NAMALWA (cell line): Measurements from ENCODE around the gene EPG5.
"Not testable (repeated sequence)": the region's sequence is repeated elsewhere in the genome, so short reads cannot be mapped to it uniquely, and the experiment has no call there.

Source experiments
- DNase-seq: peaks from one replicate; pipeline ENCODE4 v3.0.0-alpha.2; 2015; ENCODE audit warnings: low spot score

The EPG5 gene

DNA sequence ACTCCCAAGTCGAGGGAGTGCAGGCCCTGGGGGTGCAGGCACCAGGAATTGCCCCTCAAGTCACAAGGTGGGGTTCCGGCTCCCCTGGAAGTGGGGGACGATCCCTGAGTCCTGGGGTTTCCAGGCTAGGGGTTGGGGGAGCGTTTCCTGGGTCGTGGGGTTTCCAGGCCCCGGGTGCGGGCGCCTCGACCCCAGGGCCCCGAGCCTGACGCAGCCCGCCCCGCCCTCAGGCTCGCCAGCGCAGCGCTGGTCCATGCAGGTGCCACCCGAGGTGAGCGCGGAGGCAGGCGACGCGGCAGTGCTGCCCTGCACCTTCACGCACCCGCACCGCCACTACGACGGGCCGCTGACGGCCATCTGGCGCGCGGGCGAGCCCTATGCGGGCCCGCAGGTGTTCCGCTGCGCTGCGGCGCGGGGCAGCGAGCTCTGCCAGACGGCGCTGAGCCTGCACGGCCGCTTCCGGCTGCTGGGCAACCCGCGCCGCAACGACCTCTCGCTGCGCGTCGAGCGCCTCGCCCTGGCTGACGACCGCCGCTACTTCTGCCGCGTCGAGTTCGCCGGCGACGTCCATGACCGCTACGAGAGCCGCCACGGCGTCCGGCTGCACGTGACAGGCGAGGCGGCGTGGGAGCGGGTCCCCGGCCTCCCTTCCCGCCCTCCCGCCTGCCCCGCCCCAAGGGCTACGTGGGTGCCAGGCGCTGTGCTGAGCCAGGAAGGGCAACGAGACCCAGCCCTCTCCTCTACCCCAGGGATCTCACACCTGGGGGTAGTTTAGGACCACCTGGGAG lies 129.7 kb downstream of the EPG5 start:
- DNase-seq, result no peak

DNA sequence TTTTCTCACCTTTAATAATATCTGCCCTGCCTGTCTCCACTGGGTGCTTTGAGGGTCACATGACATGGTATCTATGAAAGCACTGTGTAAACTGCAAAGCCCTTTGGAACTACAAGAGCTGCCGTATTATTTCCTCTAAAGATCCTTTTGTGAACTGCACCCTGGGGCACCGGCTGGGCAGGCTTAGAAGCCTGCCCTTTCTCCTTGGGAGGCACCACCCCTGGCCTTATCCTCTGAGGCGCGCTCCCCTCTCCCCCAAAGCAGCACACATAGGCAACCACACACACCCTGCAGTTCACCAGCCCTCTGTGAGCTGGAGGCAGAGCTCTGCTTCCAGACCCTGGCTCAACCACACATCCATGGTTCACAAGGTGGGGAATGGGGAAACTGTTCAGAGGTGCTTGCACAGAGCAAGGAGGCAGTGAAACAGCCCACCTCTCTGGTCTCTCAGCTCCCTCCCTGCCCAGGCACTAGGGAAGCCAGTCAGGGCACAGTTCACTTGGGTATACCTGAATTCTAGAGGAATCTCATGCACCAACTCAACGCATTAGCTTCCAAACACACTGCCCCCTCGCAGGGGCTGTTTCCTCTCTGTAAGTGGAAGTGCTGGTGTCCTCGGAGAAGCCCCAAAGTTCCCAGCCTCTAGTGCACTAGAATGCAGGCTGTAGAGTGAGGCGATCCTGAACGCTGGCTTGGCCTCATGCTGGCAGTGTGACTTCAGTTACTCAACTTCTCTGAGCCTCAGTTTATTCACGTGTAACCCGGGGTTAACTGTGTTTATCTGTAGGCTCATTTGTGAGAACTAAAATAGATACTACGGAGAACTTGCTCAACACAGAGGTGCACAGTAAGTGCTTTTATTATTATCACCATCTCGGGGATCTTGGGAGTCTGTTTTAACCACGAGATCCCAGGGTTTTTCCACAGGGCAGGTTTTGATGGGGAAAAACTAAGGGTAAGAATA lies 130.6 kb downstream of the EPG5 start:
- DNase-seq, result no peak

- no peak for DNase-seq
These were observed 132.0 kb downstream of the EPG5 start for GRCh38 chr18:45835057-45835636.

GRCh38 chr18:45834306-45834705 lies 132.8 kb downstream of the EPG5 start:
- no peak for DNase-seq

DNA sequence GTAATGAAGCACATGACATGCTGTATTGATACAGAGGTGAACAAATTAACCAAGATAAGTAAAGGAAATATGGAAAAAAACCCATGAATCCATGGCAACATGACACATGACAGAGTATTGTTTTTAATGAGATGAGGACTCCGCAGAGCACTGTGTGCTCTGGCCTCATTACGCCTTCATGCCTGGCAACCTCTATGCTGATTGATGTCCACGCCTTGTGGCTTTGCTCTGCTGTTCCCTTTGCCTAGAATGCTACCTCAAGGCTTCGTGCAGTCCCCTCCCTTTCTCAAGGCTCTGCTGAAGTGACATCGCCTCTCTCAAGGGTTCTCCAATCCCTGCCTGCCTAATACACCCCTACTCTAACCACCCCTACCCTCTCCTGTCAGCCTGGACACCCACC lies 133.3 kb downstream of the EPG5 start:
- no peak for DNase-seq

GRCh38 chr18:45830917-45831316 lies 136.2 kb downstream of the EPG5 start:
- DNase-seq, result no peak

DNA sequence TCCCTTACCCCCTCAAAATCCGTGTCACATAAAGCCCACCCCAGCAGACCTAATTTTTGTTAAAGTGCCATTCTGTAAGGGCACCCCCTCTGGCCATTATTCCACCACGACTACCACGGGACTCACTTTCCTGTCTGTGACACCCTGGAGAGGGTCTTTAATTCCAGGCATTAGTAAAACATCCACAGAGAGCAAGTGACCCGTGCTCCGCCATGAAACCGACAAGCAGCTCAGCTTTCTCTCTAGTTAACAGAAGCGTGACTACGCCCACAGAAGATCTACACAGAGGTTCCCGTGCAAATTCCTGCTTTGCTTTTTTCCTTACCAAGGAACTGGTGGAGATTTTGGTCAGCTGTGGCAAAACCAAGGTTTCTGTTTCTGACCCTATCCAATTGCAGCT lies 137.3 kb downstream of the EPG5 start:
- no peak for DNase-seq

- DNase-seq, result no peak
These were observed 138.0 kb downstream of the EPG5 start for GRCh38 chr18:45828917-45829811.

GRCh38 chr18:45826716-45827115 lies 140.4 kb downstream of the EPG5 start:
- DNase-seq, result not testable (repeated sequence)

DNA sequence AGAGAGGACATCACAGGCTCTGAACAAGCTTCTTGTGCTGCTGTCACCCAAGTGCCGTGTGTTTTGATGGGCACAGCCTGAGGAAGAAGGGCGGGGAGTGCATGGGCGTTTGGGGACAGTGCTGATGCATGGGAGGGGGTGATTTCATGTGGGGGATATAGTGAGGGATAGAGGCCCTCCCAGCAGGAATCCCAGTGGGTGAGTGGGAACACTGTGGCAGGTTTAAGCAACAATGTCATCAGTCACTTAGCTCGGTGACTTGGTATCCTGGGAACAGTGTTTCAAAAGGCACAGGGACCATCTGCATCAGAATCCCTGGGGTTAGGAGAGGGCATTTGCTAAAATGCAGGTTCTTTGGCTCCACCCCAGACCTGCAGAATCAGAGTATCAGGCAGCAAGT lies 141.0 kb downstream of the EPG5 start:
- no peak for DNase-seq

DNA sequence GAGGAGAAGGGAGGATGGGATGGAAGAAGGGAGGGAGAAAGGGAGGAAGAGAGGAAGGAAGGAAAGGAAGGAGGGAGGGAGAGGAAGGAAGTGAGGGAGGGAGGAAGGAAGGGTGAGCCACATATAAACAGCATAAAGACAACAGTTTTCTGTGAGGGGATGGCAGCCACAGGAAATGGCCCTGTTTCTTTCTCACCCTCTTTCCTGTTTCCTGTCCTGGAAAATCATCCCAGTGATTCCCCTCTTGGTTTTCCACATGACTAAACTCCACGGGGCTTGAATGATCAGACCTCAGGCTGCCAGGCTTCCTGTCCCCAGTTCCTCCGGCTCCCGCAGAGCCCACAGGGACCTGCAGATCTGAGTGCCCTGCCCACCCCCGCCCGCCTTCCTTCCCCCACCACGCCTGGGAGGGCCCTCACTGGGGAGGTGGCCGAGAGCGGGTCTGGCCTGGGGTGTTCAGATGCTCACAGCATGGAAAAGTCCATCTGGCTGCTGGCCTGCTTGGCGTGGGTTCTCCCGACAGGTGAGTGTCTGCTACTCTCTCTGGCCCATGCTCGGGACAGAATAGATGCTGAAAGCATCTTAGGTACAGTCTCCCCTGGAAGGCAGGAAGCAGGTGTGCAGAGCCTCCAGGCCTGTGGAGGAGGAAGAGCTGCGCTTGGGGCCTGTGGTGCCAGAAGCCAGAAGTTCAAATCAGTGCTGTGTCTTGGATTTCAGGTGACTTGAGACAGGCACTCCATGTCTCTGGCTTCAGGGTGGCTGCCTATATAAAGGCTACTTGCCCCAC lies 141.7 kb downstream of the EPG5 start, which contains the start of gene SIGLEC15:
TSS of gene SIGLEC15 (plus strand) at position 418 of the 787 bp plus-strand sequence. CDS start at position 472, 54 bp downstream.
- no peak for DNase-seq

- no peak for DNase-seq
These were observed 145.4 kb downstream of the EPG5 start for GRCh38 chr18:45821711-45822110.

DNA sequence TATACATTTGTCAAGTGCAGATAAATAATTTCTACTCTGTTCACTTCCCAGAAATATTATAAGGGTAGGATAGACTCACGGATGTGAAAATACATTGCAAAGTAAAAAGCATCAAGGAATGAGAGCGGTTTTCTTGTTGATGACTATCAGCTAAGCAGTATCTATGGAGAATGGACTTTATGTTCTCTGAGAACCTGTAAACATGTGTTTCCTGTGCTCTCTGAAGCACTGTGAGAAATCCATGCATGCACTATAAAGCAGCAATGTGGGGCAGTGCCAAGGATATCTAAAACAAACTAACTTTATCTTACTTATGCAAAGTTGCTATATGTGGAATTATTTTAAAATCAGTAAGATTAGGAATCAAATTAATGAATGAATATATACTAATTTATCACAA lies 146.1 kb downstream of the EPG5 start:
- no peak for DNase-seq

DNA sequence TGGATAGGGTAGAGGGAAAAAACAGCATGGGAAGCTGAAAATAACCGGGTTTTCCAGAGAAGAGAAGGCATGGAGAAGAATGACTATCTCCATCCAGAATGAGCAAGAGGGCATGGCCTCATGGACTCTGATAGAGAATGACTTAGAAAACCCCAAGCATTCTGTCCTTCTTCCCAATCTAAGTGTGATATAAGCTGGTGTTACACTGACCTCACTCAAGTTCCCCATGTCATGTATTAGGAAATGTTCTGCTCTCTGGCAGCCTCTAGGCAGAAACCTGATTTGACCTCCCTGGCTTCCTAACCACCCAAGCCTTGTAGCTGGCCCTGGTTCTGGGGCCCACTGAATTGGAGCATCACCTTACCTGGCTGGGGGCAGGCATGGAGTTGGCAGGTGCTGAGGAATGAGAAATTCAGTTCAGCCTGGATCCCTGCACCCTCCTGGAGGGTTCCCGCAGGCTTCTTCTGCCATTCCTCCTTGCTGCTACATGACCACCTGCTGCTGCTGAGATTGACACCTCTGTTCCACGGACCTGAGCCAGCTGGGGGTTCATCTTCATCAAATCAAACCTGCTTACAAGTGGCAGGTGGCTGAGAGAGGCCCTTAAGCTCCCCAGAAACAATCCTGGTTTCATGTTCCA lies 146.9 kb downstream of the EPG5 start:
- DNase-seq, result no peak

- DNase-seq, result not testable (repeated sequence)
These were observed 148.4 kb downstream of the EPG5 start for GRCh38 chr18:45818765-45819164.

GRCh38 chr18:45817543-45817942 lies 149.6 kb downstream of the EPG5 start:
- DNase-seq, result no peak

- DNase-seq, result not testable (repeated sequence)
These were observed 152.4 kb downstream of the EPG5 start for GRCh38 chr18:45814733-45815132.

DNA sequence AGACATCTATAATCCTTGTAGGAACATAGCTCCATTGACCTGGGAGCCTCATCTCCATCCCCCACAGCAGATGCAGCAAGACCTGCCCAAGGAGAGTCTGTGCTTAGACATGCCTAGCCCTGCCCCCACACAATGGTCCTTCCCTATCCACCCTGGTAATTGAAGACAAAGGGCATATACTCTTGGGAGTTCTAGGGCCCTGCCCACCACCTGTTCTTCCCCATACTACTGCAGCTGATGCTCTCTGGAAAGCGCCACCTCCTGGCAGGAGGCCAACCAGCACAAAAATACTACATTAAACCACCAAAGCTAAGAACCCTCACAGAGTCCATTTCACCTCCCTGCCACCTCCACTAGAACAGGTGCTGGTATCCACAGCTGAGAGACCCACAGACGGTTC lies 160.0 kb downstream of the EPG5 start:
- DNase-seq, result peak; percentile 59

DNA sequence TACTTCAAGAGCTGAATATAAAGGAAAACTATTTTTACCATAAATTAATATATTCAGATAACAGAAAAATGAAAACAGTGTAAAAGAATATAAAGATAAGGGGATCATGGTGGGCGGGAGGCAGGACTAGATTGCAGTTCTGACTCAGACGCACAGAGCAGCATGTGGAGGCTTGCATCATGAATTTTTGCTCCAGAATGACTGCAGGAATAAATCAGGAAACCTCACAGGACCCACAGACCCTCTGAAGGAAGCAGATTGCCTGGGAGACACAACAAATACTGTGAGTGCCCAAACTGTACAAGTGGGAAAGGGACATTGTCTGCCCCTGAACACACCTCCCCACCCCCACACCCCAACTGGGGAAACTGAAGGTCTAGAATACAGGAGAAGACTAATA lies 160.9 kb downstream of the EPG5 start:
- no peak for DNase-seq

DNA sequence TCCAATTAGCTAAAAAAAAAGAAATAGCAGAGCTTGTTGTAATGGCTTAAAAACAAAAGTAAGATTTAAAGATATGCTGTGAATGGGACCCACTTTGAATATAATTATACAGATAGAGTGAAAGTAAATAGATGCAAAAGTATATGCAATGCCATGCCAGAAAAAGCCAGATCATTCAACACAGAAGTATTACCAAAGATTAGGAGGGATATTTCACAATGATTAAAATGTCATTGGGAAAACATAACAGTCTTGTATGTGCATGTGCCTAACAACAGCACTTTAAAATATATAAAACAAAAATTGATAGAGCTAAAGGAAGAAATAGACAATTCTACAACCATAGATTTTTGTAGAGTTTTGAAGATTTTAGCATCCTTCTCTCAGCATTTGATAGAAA lies 161.6 kb downstream of the EPG5 start:
- DNase-seq, result no peak
